ENCODE results near the gene PRPH2.

- TF ChIP-seq, protein P1, sequence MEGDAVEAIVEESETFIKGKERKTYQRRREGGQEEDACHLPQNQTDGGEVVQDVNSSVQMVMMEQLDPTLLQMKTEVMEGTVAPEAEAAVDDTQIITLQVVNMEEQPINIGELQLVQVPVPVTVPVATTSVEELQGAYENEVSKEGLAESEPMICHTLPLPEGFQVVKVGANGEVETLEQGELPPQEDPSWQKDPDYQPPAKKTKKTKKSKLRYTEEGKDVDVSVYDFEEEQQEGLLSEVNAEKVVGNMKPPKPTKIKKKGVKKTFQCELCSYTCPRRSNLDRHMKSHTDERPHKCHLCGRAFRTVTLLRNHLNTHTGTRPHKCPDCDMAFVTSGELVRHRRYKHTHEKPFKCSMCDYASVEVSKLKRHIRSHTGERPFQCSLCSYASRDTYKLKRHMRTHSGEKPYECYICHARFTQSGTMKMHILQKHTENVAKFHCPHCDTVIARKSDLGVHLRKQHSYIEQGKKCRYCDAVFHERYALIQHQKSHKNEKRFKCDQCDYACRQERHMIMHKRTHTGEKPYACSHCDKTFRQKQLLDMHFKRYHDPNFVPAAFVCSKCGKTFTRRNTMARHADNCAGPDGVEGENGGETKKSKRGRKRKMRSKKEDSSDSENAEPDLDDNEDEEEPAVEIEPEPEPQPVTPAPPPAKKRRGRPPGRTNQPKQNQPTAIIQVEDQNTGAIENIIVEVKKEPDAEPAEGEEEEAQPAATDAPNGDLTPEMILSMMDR (IDR thresholded peaks at IDR 0.05) = no peak
- TF ChIP-seq ZFX (IDR thresholded peaks at IDR 0.05; ENCODE audit: borderline replicate concordance) = no peak
Measured at GRCh38 chr6:42653851-42654250, 68.5 kb downstream of the PRPH2 start.
